LNCAP (cell line): ENCODE results near the gene SGMS1.

Experiments used
- CTCF ChIP-seq: fragments of 450-650 bp; IDR thresholded peaks from 2 replicates; pipeline ENCODE4 v1.5.1; 2017; ENCODE audit warnings: mild to moderate bottlenecking

The SGMS1 gene

GRCh38 chr10:50596456-50596855 lies 27.3 kb downstream of the SGMS1 start:
- no peak for TF ChIP-seq CTCF

- no peak for TF ChIP-seq CTCF
Observed at GRCh38 chr10:50595785-50596184, 28.0 kb downstream of the SGMS1 start.

- no peak for TF ChIP-seq CTCF
Observed at GRCh38 chr10:50593523-50594376, 30.0 kb downstream of the SGMS1 start.

GRCh38 chr10:50592961-50593418 lies 30.8 kb downstream of the SGMS1 start:
- no peak for TF ChIP-seq CTCF

GRCh38 chr10:50590935-50591334 lies 32.8 kb downstream of the SGMS1 start:
- no peak for TF ChIP-seq CTCF

- TF ChIP-seq CTCF, result no peak
Observed at GRCh38 chr10:50586740-50587088, 37.0 kb downstream of the SGMS1 start.

GRCh38 chr10:50585921-50586739 lies 37.6 kb downstream of the SGMS1 start:
- no peak for TF ChIP-seq CTCF
